Umbilical cord (tissue), 2 donors: ENCODE data around the gene MSANTD1. TPM values are rescaled to one million over a fixed set of nuclear protein-coding genes. Genes with fewer than 3 reads are reported as not detected.

Source experiments
- DNase-seq: peaks from one replicate; pipeline ENCODE4 v3.0.0-alpha.2; 2015; ENCODE audit warnings: low spot score
- total RNA-seq: library from RNA; depleted of rRNA; stranded (reverse); fragments of >200 nt; gene quantifications from one replicate; pipeline ENCODE4 v1.2.3, GENCODE V29; 2014; ENCODE audit warnings: low replicate concordance; ENCODE audit not compliant: insufficient read depth

MSANTD1 gene
- total RNA-seq, 1 donor from 2014 or later: 10.6 TPM

DNA sequence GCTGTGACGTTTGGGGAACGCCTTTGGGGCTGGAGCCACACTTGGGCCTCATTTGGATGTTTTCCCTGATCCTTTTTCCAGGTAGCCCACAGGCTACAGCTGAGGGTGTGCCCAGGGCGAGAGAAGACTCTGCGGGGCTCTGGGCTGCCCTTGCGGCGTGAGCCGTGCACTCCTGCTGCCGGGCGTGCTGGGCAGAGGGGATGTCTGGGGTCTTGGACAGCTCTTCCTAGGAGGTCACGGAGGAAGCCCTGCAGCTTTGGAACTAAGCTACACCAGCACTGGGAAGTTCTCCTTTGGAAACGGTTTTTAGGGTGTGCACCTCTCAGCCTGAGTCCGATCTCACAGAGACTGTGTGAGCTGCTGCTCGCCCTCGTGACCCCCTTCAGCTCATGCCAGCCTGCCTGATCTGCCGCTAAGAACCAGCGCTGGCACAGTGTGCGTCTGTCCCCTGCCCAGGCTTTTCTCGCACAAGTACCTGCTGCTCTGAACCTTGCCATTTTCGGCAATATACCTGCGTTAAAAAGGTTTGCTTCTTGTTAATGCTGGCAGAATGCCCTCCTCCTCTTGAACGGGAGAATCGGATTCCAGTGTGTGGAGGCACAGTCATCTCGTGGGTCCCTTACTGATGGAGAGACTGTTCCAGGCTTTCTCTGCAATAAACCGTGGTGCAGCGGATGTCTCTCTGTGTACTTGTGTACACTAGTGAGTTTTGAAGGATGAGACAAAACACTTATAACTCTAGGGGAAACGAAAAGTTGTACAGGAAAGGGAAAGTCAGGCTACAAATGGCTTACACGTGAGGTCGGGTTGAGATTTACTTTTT, 14.3 kb downstream of the MSANTD1 start:
- no peak for DNase-seq

DNA sequence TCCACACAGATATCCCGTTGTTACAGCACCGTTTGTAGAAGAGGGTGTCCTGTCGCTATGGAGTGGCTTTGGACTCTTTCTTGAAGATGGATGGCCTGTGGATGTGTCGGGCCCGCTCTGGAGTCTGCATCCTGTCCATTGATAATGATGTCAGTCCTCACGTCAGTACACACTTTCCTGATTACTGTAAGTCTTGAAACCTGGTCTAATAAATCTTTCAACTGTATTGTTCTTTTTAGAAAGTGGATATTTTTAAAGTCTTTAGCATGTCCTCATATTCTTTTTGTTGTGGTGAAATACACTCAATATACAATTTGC, 14.9 kb downstream of the MSANTD1 start:
- no peak for DNase-seq

DNA sequence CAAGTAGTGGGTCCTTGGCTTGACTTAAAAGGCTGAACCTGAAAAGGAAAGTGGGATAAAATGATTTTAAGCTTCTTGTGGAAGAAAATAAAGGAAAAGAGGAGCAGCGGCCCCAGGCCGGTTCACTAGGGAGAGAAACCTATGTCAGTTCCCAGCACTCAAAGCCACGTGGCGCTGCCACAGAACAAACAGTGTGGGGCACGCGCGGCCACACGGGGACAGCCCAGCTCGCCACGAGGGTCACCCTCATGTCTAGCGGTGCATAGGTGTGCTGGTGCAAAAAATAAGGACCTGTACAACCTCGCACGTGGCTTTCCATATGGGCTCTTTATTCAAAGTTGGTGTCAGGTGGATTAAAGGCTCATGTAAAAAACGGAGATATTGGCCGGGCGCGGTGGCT, 17.1 kb downstream of the MSANTD1 start:
- no peak for DNase-seq

- DNase-seq: no peak
Observed at GRCh38 chr4:3267576-3268394, 18.8 kb downstream of the MSANTD1 start.

DNA sequence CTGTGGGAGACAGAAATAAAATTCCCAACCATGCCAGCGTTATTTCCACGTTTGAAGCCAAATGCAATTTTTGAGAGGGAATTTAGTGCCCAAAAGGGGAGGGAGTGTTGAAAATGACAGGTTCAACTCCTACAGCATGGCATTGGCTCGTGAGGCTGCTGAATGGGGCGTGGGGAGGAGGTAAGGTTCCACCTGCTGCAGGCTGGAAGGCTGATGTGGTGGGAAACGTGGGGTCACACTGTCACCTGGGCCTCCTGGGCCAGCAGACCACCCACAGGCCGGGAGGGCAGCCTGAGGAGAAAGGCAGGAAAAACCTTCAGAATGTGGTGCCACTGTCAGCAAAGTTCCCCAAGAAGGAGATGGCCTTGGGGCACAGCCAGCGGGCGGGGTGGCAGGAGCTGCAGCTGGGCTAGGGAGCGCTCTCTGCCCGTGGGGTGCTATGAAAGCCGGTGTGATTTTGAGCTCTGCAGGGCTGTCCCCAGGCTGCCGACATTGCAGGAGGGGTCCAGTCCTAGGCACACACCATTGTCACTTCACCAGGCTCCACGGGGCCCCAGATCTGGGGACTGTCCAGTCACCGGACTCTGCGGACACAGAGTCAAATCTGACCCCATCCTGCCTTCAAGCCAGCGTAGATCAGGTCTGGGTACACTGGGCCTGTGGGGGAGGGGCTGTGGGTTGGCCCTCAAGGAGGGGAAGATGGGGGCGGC, 19.6 kb downstream of the MSANTD1 start:
- no peak for DNase-seq

DNA sequence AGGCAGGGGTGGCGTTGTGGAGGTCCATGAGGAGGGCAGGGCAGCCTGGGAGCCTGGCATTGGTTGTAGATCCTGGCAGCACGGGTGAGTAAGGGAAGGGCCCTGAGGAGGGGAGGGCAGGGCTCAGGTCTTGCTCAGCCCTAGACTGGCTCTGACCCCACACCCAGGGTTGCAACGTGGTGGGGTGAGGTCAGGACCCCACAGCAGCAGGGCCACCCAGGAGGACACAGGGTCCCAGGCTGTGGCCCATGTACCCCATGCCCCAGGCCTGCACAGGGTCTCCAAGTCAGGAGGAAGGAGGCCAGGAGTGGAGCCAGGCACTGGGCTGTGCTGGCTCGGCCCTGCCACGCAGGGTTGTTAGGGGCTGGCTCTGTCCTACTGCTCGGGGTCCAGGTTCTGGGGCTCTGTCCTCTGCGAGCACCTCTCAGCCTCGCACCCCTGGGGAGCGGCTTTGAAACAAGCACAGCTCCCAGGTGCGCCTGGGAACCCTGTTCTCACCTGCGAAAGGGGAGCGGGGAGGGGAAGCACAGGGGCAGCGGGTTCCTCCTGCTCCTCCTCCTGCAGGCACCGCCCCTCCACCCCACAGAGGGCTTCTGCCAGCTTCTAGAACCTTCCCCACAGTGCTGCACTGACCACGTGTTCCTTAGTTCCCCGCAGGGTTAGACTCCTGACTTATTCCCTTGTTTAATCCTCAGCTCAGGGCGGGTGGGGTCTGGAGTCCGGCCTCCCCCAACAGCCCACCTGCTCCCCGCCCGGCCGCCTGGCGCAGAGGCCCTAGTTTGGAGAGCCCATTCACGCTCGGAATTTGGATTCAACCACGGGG, 20.4 kb downstream of the MSANTD1 start:
- DNase-seq: no peak

- no peak for DNase-seq
Observed at GRCh38 chr4:3269991-3270611, 21.1 kb downstream of the MSANTD1 start.

- no peak for DNase-seq
Observed at GRCh38 chr4:3271131-3271530, 22.2 kb downstream of the MSANTD1 start.

GRCh38 chr4:3276986-3277385, 28.0 kb downstream of the MSANTD1 start:
- no peak for DNase-seq

DNA sequence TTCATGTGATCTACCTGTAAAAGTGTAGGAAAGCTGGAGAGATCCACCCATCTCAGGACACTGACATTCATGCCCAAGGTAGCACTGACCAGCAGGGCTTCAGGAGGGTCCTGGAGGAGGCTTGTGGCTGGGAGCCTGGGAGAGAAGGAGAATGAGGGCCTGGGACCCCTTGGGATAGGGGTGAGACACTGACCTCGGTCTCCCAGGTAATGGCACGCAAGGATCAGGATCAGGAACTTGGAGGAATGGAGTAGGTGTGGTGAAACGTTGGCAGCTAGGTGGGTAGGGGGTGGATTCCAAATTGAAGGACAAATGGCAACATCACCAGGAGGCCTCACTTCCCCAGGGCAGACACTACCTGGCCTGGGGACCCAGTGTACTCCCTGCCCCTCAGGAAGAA, 31.5 kb downstream of the MSANTD1 start:
- DNase-seq: no peak

- DNase-seq: no peak
Observed at GRCh38 chr4:3283483-3283882, 34.5 kb downstream of the MSANTD1 start.

- DNase-seq: no peak
Observed at GRCh38 chr4:3283916-3284315, 35.0 kb downstream of the MSANTD1 start.

- DNase-seq: no peak
Observed at GRCh38 chr4:3284734-3285557, 36.0 kb downstream of the MSANTD1 start.

- DNase-seq: peak; percentile 32
Observed at GRCh38 chr4:3285558-3286334, 36.8 kb downstream of the MSANTD1 start.

- no peak for DNase-seq
Observed at GRCh38 chr4:3286335-3287175, 37.6 kb downstream of the MSANTD1 start.

DNA sequence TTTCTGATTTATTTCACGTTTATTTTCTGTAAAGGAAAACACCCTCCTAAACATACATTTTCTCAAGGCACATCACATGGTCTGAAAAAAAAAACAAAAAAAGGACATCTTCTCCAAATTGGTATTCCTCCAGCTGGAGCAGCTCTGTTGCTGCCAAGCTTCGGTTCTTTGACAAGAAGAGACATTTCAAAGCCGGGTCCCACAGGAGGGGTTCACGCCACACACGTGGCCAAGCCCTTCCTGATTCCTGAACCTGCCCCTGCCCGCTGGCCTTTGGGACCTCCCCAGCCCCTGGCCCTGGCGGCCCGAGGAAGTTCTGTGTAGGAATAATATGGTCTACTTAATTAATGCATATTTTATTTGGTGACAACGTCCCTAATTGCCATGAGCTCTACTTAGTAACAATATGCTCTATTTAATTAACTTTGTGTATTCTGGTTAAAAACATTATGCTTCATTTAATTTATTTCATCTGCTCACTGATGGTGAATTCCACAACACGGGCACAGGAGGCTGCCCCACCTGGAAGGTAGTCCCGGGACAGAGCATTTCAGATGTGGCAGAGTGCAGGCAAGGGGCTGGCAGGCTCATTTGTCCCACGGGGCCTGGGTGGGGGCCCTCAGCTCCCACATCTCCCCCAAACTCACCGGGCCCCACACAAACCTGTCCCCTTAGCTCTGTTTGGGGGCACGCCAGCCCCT, 38.5 kb downstream of the MSANTD1 start:
- no peak for DNase-seq

DNA sequence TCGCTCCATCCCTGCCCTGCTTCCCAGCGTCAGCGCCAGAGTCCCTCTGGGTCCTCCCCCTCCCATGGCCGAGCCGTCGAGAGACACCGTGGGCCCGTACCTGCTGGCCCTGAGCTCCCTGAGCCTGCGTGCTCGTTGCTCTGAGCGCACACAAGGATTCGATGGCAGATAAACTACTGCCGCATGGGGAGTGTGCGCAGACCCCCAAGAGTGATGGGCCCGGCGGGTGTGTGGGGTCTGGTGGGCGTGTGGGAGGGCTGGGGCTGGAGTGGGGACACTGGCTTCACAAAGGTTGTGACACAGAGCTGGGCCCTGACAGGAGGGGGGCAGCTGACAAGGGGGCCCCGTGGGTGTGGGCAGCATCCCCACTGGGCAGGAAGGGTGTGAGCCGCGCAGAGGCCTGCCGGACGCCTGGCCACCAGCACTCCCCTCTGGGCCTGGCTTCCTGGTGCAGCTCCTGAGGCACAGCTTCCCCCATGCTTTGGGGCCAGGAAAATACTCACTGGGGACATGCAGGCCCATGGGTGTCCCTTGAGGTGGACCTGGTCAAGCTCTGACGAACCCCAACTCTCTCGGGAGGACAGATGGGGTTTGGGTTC, 39.1 kb downstream of the MSANTD1 start:
- DNase-seq: no peak
